ENCODE measurements around the gene DLG2.
"Not testable (repeated sequence)": the region's sequence is repeated elsewhere in the genome, so short reads cannot be mapped to it uniquely, and the experiment has no call there.

Gene DLG2

GRCh38 chr11:85627332-85627997 lies at the start of gene DLG2:
Gene DLG2, minus strand, starts transcription at chr11:85627344.
- peak; percentile 18 for DNase-seq

- DNase-seq: no peak
Measured at GRCh38 chr11:85673393-85673792, 46.2 kb upstream of the DLG2 start.

- DNase-seq: no peak
Measured at GRCh38 chr11:85672105-85672902, 45.2 kb upstream of the DLG2 start.

GRCh38 chr11:85670949-85671663 lies 44.0 kb upstream of the DLG2 start:
- DNase-seq: not testable (repeated sequence)

GRCh38 chr11:85668157-85668556 lies 41.0 kb upstream of the DLG2 start:
- DNase-seq: no peak

- DNase-seq: no peak
Measured at GRCh38 chr11:85666687-85667086, 39.5 kb upstream of the DLG2 start.

GRCh38 chr11:85665733-85666132 lies 38.6 kb upstream of the DLG2 start:
- DNase-seq: no peak

GRCh38 chr11:85664615-85665481 lies 37.7 kb upstream of the DLG2 start, which contains the start of gene CREBZF:
Gene CREBZF, minus strand, starts transcription at chr11:85665129. Its CDS starts 254 bp downstream, at chr11:85664875.
- peak; percentile 67 for DNase-seq

GRCh38 chr11:85663753-85664614 lies 36.8 kb upstream of the DLG2 start:
- DNase-seq: peak; percentile 16

GRCh38 chr11:85663080-85663752 lies 36.1 kb upstream of the DLG2 start:
- no peak for DNase-seq

- no peak for DNase-seq
Measured at GRCh38 chr11:85661972-85662664, 35.0 kb upstream of the DLG2 start.

GRCh38 chr11:85658180-85658579 lies 31.0 kb upstream of the DLG2 start:
- no peak for DNase-seq

- no peak for DNase-seq
Measured at GRCh38 chr11:85656777-85657176, 29.6 kb upstream of the DLG2 start.

GRCh38 chr11:85654343-85654742 lies 27.2 kb upstream of the DLG2 start:
- not testable (repeated sequence) for DNase-seq

- no peak for DNase-seq
Measured at GRCh38 chr11:85652786-85653447, 25.8 kb upstream of the DLG2 start.

GRCh38 chr11:85651118-85651517 lies 24.0 kb upstream of the DLG2 start:
- DNase-seq: no peak

- DNase-seq: peak; percentile 63
Measured at GRCh38 chr11:85647604-85648299, 20.6 kb upstream of the DLG2 start, which contains the start of gene TMEM126A. Gene TMEM126A, plus strand, starts transcription at chr11:85647967. Its CDS starts 2,289 bp downstream, at chr11:85650256.

GRCh38 chr11:85647078-85647477 lies 19.9 kb upstream of the DLG2 start:
- DNase-seq: no peak

- no peak for DNase-seq
Measured at GRCh38 chr11:85643191-85643614, 16.1 kb upstream of the DLG2 start.
